Lung (tissue), 12 donors: ENCODE data around the gene EXOC4. TPM values are rescaled to one million over a fixed set of nuclear protein-coding genes. Genes with fewer than 3 reads are reported as not detected.

Source experiments
- ATAC-seq: fragments of 200-7000 bp; cut with Tn5 transposase; one replicate; pipeline ENCODE4 v1.9.1; 2020; ENCODE audit warnings: moderate number of reproducible peaks; ENCODE audit not compliant: insufficient read depth, low FRiP score
- DNase-seq, 3 donors: peaks; one replicate each; pipeline ENCODE4 v3.0.0-alpha.2; 2013 to 2017
- H3K27ac ChIP-seq, 2 donors: one replicate each; pipeline ENCODE4 v1.5.1; 2013; ENCODE audit warnings: mild to moderate bottlenecking in 2 of 2, moderate library complexity in 2 of 2, control low read depth in 1 of 2, inconsistent platforms in 1 of 2, low read depth in 1 of 2, low read length in 1 of 2
- H3K27me3 ChIP-seq, 3 donors: one replicate each; pipeline ENCODE4 v1.5.1; 2013; ENCODE audit warnings: low read length in 2 of 3; ENCODE audit not compliant: control insufficient read depth in 3 of 3, insufficient read depth in 3 of 3
- H3K36me3 ChIP-seq, 4 donors: one replicate each; pipeline ENCODE4 v1.5.1; 2013; ENCODE audit warnings: low read length in 4 of 4, mild to moderate bottlenecking in 1 of 4, moderate library complexity in 1 of 4; ENCODE audit not compliant: control insufficient read depth in 4 of 4, insufficient read depth in 4 of 4
- H3K4me1 ChIP-seq, 5 donors: one replicate each; pipeline ENCODE4 v1.5.1; 2013; ENCODE audit warnings: low read length in 5 of 5, mild to moderate bottlenecking in 2 of 5, moderate library complexity in 1 of 5; ENCODE audit not compliant: control insufficient read depth in 5 of 5, insufficient read depth in 5 of 5
- H3K4me3 ChIP-seq: one replicate; pipeline ENCODE4 v1.5.1; 2013; ENCODE audit warnings: mild to moderate bottlenecking, control low read depth, moderate library complexity
- H3K9ac ChIP-seq, 2 donors: one replicate each; pipeline ENCODE4 v1.5.1; 2013; ENCODE audit warnings: low read length in 2 of 2, control low read depth in 1 of 2; ENCODE audit not compliant: insufficient read depth in 1 of 2
- H3K9me3 ChIP-seq, 4 donors: one replicate each; pipeline ENCODE4 v1.5.1; 2013; ENCODE audit warnings: low read length in 3 of 4, mild to moderate bottlenecking in 1 of 4, moderate library complexity in 1 of 4; ENCODE audit not compliant: control insufficient read depth in 4 of 4, insufficient read depth in 3 of 4
- WGBS, 2 donors: extraction: QIAGEN DNeasy Blood & Tissue Kit; methylation state at CpG; one replicate each; pipeline ENCODE4 v1.1.7; 2013; 5-methylcytosine and 5-hydroxymethylcytosine counted together
- polyA plus RNA-seq, 2 donors: library from polyadenylated mRNA; stranded (reverse); fragments of 200-250 nt; gene quantifications; one replicate each; pipeline ENCODE4 v1.2.1, GENCODE V29; 2013
- total RNA-seq, 2 donors: library from RNA; depleted of rRNA in 1 of 2; stranded (reverse); fragments of >200 nt in 1 of 2; gene quantifications; one replicate each; pipeline ENCODE4 v1.2.1, GENCODE V29; 2014 to 2021
- TF ChIP-seq, protein P1 (sequence below): IDR thresholded peaks from 2 replicates; pipeline ENCODE4 v1.5.1; 2012; ENCODE audit warnings: mild to moderate bottlenecking; ENCODE audit errors: control extremely low read depth, extremely low read depth
- donor health status: control.
- donor health status: control.
- donor health status: Bipolar disorder and iron deficiency.
- donor health status: healthy.
- donor health status: DM: yes; HTN: yes; CAD: no.

Gene EXOC4
- total and polyA plus RNA-seq, 4 donors: 10.3 to 232 (median 47.4) TPM

DNA sequence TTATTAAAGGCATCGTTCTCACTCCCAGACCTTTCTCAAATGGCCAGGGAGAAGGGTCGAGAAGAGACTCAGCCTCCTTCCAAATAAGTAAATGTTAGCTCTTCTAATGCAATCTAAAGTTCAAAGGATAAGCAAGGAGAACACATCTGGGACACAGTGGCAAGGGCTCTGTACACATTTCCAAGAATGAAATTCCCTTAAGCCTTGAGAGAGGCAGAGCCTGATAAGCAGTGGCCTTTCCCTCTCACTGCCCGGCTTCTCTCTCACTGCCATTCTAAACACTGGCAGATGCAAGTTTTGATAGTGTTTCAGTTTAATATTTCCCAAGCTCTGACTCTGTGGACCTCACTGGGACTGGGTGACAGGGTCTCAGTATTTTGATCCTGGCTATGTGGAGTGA lies 35.1 kb upstream of the EXOC4 start:
- Histone ChIP-seq H3K27ac (no peak overlapping the region), H3K27me3 (no peaks in the 10 kb centered on the region), H3K36me3 (no peaks in the 10 kb centered on the region), H3K4me1 (no peaks in the 10 kb centered on the region), H3K4me3 (no peak overlapping the region), H3K9ac (no peak overlapping the region), H3K9me3 (no peaks in the 10 kb centered on the region)
- DNase-seq (no peak), ATAC-seq (no peak)
- 68 to 75% methylated on average over 3 of the region's 3 CpGs for whole genome bisulfite sequencing, 2 donors
- TF ChIP-seq, protein P1, sequence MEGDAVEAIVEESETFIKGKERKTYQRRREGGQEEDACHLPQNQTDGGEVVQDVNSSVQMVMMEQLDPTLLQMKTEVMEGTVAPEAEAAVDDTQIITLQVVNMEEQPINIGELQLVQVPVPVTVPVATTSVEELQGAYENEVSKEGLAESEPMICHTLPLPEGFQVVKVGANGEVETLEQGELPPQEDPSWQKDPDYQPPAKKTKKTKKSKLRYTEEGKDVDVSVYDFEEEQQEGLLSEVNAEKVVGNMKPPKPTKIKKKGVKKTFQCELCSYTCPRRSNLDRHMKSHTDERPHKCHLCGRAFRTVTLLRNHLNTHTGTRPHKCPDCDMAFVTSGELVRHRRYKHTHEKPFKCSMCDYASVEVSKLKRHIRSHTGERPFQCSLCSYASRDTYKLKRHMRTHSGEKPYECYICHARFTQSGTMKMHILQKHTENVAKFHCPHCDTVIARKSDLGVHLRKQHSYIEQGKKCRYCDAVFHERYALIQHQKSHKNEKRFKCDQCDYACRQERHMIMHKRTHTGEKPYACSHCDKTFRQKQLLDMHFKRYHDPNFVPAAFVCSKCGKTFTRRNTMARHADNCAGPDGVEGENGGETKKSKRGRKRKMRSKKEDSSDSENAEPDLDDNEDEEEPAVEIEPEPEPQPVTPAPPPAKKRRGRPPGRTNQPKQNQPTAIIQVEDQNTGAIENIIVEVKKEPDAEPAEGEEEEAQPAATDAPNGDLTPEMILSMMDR: no peak

DNA sequence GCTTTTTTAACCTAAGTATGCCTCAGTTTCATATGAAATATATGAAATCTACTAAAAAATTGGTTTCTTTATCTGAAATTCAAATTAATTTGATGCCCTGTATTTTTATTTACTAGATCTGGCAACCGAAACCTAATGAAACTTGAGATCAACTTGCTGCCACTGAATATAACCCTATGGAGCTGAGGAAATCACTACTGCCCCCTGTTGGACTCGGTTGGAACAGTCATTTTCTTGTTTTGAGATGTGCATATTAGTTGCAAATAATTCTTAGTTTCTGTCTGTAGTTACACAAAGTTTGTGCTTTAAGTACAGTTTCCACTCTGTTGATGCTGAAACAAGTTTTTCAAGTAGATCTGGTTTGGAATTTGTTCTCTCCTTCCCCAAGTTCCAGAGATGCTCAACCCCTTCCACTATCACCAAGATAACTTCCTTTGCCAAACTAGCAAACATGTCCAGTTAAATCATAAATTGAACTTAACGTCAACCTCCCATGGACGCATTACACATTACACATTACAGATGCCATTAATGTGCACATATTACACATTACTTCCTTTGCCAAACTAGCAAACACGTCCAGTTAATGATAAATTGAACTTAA lies 22.2 kb upstream of the EXOC4 start:
- Histone ChIP-seq H3K9ac (no peak overlapping the region), H3K27me3 (no peaks in the 10 kb centered on the region), H3K4me1 (no peaks in the 10 kb centered on the region), H3K9me3 (no peaks in the 10 kb centered on the region), H3K4me3 (no peak overlapping the region), H3K27ac (no peak overlapping the region), H3K36me3 (no peaks in the 10 kb centered on the region)
- ATAC-seq (no peak), DNase-seq (peak; percentile 42 to 64 (median 44))
- TF ChIP-seq, protein P1: peak; percentile 47
- WGBS, 2 donors: 31 to 41% methylated on average over 5 of the region's 5 CpGs

DNA sequence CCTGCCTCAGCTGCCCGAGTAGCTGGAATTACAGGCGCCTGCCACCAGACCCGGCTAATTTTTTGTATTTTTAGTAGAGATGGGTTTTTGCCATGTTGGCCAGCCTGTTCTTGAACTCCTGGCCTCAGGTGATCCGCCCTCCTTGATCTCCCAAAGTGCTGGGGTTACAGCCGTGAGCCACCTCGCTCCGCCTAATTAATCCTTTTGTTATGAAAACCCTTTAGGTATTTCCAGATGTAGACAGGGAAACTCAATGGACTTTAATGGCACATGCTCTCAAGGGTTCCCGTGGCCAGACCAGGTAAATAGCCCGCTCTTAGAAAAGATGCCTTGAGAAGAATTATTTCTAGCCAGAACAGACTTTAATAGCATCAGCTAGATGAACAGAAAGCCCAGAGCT lies 19.7 kb upstream of the EXOC4 start:
- Histone ChIP-seq H3K9ac (no peak overlapping the region), H3K4me3 (no peak overlapping the region), H3K9me3 (no peaks in the 10 kb centered on the region), H3K36me3 (no peaks in the 10 kb centered on the region), H3K27ac (no peak overlapping the region), H3K27me3 (no peaks in the 10 kb centered on the region), H3K4me1 (no peaks in the 10 kb centered on the region)
- no peak for DNase-seq
- 94 to 96% methylated on average over 9 of the region's 9 CpGs for WGBS, 2 donors
- no peak for ATAC-seq
- TF ChIP-seq, protein P1: no peak
